Stimulated activated CD8-positive, alpha-beta memory T cell treated with anti-CD3 and anti-CD28 coated beads, Interleukin-15, amount 100 ng/mL, for 24 hours (primary cell): ENCODE results near the gene SINHCAF.
"Not testable (repeated sequence)": the region's sequence is repeated elsewhere in the genome, so short reads cannot be mapped to it uniquely, and the experiment has no call there.

ENCODE experiments used
- DNase-seq: peaks from one replicate; pipeline ENCODE4 v3.0.0-alpha.2; 2020; ENCODE audit warnings: low read depth

Gene SINHCAF

DNA sequence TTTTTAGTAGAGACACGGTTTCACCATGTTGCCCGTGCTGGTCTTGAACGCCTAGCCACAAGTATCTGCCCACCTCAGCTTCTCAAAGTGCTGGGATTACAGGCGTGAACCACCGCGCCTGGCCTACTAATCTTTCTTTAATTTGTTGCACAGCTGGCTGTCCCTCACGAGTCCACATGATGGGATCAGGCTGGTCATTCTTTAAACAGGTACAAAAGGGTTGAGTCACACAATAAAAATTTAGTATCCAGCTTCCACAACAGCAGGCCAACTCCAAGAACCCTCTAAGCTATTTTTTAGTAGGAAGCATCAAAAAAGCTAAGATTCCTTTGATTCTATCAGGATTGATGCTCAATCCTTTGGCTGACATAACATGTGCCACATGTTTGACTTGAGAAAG lies 17.8 kb downstream of the SINHCAF start:
- DNase-seq: no peak

DNA sequence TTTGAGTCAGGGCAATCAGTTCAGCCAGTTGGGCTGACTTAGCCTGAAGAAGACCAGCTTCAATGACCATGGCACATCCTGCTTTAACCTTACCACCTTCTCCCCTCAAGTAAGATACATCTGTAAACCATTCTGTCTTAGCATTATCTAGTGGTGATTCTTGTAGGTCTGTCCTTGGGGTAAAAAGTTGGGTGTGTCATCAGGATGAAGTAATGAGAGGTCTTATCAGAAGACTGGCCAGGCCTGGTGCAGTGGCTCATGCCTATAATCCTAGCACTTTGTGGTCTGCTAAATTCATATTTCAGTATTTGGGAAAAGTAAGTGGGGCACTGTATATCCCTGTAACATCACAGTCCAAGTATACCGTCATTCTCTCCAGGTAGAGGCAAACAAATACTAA lies 19.1 kb downstream of the SINHCAF start:
- no peak for DNase-seq

DNA sequence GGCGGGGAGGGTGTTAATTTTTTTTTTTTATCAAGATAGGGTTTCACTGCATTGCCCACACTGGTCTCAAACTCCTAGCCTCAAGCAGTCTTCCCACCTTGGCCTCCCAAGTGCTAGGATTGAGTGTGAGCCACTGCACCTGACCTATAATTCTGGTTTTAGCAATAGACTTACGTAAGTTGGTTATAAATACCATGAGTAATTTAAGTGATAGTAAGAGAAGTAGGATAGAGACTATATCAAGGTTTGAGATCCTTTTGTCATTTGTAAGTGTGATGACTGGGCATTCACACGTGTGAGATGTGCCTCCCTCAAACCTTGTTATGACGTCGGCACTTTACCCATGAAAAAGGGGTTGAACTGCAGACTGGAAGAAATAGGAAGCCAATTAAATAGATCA lies 22.5 kb downstream of the SINHCAF start:
- DNase-seq: no peak

DNA sequence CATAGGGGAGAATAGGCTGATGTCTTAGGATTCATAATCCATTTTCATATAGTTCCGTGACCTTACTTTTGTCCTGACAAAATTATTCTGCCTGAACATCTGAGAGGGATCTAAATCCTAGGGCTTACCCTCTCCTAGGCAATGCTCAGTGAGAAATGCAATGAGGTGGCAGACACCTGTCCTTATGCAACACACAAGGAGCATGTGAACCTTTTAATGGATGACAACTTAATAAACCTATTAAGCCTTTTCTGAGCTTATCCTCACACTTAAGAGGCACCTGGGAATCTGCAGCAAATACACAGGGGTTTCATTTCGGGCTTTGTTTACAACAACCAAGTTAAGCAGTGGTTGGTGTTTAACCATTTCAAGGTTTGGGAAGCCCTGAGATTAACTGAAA lies 24.6 kb downstream of the SINHCAF start:
- no peak for DNase-seq

DNA sequence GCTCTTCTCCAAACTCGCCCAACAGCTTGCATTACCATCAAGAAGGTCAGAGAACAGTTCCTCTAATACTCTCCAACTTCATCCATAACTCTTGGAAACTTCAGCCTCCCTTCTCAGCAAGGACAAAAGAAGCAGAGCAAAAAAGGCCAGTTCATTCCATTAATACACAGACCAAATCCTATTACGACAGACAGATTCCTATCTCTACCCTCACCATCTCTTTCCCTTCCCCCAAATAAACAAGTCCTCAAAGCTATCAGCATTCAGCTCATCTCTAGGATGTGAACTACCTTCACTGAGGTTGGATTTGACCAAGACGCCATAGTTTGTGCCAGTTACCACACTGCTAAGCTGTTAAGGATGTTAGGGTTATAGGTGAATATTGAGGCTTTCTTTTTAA lies 25.2 kb downstream of the SINHCAF start:
- no peak for DNase-seq

GRCh38 chr12:31300341-31300740 lies 25.6 kb downstream of the SINHCAF start:
- no peak for DNase-seq

DNA sequence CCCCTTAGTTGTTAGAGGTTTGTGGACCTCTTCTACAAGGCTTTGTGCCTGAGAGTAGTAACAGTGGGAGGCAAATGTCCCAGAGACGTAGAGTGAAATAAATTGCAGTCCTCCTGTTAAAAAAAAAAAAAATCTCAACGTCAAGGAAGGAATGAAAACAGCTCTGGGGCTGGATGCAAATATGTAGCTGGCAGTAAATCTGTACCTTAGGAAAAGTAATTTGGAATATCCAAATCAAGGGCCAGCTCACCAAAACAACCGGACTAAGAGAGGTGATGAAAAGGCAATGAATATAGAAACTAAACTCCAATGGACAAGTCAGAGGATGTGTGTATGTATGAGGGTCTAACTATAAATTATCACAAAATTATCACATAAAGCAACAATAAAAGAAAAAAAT lies 27.0 kb downstream of the SINHCAF start:
- no peak for DNase-seq

DNA sequence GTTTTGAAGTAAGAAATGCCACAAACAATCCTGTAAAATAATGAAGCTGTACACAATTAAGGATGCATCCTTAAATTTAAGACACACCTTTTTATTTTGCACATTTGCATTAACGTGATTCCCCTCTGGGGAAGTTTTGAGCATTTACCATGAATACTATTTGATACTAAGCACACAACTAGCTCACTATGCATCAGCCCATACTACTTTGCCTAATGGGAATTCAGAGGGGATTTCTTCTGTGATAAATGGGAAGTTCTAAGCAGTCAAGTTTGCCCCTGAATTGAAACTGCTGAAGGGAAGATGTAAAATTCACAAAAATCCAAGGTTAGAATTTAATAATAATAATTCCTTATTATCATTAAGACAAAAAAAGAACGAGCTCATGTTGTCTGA lies 27.4 kb downstream of the SINHCAF start:
- DNase-seq: no peak

DNA sequence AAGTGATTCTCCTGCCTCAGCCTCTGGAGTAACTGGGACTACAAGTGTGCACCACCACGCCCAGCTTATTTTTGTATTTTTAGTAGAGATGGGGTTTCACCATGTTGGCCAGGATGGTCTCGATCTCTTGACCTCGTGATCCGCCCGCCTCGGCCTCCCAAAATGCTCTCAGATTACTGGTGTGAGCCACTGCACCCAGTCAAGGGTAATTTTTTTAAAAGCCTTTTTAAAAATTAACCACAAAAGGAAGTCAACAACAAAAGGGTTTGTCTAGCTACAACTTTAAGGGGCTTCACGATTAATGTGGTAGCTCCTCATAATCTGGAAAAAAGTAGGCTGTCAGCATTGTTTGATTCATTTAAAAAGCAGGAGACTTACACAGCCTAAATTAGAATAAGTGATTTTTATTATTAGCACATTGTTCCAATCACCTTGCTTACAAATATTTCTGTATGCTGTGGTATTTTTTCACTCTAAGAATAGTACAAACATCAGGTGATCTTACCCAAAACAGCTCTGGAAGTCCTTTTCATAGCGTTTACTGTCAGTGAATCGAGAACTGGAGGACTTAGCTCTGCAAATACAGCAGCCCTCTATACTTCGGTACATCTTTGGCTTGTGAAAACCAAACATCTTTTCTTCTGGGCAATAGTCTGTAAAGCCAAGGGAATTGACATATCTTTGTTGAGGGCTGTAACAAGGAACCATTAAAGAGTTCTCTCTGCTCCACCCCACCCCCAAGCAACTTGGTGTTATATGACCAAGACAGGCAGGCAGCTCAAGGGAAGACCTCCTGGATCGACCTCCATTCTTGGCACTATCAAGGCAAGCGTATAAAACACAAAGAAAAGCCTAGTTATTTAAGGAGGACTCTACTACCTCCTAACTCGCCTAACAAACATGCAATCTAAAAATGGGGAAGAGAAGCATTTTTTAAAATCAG lies 28.1 kb downstream of the SINHCAF start:
- DNase-seq: no peak

DNA sequence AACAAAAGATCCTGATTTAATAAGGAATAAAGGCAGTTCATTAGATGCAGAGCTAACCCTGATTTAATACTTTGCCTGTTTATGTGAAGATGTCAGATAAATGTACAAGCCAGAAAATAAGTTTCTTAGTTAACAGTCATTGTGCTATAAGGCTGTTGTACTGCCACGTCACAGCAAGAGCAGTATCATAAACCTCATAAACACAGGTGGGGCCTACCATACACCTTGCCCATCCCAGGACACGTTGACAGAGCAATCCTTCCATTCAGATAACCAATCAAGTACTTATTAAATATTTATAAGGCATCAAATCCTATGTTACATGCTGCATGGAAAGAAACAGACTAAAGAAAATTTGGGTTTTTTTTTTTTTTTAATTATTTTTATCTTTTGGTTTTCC lies 36.5 kb downstream of the SINHCAF start:
- no peak for DNase-seq

- DNase-seq: no peak
Measured at GRCh38 chr12:31288381-31288780, 37.6 kb downstream of the SINHCAF start.

- no peak for DNase-seq
Measured at GRCh38 chr12:31280183-31280582, 45.8 kb downstream of the SINHCAF start.

DNA sequence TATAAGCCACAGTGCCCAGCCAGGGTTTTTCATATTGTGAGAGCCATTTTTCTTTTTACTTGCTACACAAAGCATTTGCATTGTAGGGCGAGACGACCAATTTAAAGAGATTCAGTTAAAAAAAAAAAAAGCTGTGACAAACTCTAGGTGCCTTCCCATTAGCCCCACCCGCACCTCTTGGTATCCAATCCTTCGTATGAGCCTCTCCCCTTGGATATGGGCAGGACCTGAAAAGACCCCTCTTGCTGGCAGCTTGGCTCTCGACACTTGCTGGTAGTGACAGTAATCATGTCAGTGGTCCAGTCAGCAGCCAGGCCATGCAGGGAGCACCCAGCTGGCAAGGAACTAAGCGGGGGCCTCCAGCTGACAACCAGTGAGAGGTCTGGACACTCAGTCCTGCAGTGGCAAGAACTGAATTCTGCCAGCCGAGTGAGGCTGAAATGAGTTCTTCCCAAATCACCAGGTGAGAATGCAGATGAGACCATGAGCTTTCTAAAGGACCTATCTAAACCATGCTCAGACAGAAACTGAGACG lies 46.5 kb downstream of the SINHCAF start:
- DNase-seq: no peak

GRCh38 chr12:31278832-31279231 lies 47.1 kb downstream of the SINHCAF start:
- DNase-seq: no peak

DNA sequence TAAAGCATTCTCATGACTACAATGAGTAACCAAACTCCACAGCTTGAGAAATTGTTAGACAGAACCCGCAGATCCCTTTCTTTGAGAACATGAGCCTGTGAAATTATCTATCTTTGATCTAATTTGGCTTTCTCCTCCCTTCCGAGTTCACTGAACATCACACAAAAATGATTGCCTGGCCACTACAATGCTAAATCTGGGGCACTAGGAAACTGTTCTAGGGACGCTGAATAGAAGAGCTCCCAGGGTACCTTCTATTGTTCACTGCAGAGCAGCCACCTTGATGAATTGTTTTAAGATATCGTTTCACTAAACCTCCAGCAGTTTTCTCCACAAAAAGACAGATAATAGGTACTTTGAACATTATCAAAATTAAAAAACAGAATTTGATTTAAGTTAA lies 47.5 kb downstream of the SINHCAF start:
- no peak for DNase-seq

DNA sequence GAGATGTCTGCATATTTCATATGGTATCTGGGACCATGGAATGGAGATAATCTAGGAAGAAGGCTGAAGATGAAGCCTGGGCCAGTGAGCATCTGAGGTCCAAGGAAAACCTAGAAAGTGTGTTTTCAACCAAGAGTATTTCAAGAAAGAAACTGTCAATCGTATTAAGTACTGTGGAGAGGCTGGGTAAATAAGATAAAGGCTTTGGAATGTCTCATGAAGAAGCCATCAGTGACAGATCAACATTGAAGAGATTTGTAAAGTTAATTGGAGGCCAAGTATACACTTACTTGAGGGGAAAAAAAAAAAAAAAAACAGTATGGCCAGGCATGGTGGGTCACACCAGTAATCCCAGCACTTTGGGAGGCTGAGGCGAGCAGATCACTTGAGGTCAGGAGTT lies 48.9 kb downstream of the SINHCAF start:
- DNase-seq: no peak

DNA sequence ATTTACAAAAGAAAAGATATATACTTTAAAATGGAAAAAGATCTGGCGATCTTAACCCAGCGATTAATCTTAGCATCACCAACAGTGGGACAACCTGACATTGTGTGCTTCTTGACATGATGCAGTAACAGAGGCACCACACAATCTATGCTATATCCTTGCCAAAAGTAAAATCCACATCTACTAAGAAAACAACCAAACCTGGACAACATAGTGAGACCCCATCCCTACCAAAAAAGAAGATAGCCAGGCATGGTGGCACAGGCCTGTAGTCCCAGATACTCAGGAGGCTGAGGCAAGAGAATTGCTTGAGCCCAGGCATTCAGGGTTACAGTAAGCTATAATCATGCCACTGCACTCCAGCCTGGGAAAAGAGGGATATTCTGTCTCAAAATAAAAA lies 50.5 kb downstream of the SINHCAF start:
- DNase-seq: no peak

GRCh38 chr12:31274520-31275300 lies 51.2 kb downstream of the SINHCAF start:
- DNase-seq: no peak

DNA sequence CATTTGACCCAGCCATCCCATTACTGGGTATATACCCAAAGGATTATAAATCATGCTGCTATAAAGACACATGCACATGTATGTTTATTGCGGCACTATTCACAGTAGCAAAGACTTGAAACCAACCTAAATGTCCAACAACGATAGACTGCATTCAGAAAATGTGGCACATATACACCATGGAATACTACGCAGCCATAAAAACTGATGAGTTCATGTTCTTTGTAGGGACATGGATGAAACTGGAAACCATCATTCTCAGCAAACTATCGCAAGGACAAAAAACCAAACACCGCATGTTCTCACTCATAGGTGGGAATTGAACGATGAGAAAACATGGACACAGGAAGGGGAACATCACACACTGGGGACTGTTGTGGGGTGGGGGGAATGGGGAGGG lies 52.2 kb downstream of the SINHCAF start:
- not testable (repeated sequence) for DNase-seq

- no peak for DNase-seq
Measured at GRCh38 chr12:31272607-31273225, 53.2 kb downstream of the SINHCAF start.

DNA sequence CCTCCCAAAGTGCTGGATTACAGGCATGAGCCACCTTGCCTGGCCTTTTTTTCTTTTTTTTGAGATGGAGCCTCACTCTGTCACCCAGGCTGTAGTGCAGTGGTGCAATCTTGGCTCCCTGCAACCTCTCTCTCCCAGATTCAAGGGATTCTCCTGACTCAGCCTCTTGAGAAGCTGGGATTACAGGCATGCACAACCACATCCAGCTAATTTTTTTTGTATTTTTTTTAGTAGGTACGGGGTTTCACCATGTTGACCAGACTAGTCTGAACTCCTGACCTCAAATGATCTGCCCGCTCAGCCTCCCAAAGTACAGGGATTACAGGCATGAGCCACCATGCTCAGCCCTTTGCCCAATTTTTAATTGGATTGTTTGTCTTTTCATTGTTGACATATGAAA lies 58.0 kb downstream of the SINHCAF start:
- DNase-seq: no peak

- DNase-seq: no peak
Measured at GRCh38 chr12:31265722-31266121, 60.2 kb downstream of the SINHCAF start.

GRCh38 chr12:31263661-31264060 lies 62.3 kb downstream of the SINHCAF start:
- no peak for DNase-seq
